Tibial nerve (tissue), 4 donors: Measurements from ENCODE around the gene SLC17A2.

Source experiments
- EP300 ChIP-seq, 2 donors: sonication (generic); formaldehyde crosslinking; IDR thresholded peaks; one replicate each; pipeline ENCODE4 v1.6.1; 2017; ENCODE audit warnings: antibody characterized with exemption in 2 of 2, mild to moderate bottlenecking in 1 of 2
- POLR2A ChIP-seq, 2 donors: fragments of 450-650 bp; IDR thresholded peaks; one replicate each; pipeline ENCODE4 v1.6.1; 2017; ENCODE audit warnings: antibody characterized with exemption in 2 of 2, mild to moderate bottlenecking in 2 of 2, moderate library complexity in 2 of 2
- TF ChIP-seq, protein P1 (sequence below), 5 experiments: fragments of 200-600 bp in 3 of 5; fragments of 450-650 bp in 2 of 5; sonication (generic) in 3 of 5; IDR thresholded peaks; one replicate each; pipeline ENCODE4 v1.5.1; 2016 to 2019; ENCODE audit warnings: antibody characterized with exemption in 5 of 5, mild to moderate bottlenecking in 3 of 5, moderate library complexity in 2 of 5

DNA sequence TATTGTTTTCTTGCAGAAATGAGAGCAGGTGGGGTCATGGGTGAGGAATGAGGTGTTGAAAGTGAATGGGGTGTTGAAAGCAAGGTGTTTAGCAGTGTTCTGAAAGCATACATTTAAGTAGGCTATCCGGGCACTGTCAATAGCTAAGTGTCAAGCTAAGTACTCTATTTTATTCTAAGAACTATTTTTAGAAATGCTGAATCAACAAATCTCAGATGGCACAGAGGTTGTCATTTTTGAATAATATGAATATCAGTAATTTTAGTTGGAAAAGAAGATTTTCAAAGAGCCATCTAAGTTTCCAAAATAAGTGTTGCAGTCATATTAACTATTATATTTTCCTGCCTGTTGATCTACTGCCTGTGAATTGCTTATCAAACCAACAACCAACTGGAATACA lies 34.7 kb downstream of the SLC17A2 start:
- TF ChIP-seq, protein P1, sequence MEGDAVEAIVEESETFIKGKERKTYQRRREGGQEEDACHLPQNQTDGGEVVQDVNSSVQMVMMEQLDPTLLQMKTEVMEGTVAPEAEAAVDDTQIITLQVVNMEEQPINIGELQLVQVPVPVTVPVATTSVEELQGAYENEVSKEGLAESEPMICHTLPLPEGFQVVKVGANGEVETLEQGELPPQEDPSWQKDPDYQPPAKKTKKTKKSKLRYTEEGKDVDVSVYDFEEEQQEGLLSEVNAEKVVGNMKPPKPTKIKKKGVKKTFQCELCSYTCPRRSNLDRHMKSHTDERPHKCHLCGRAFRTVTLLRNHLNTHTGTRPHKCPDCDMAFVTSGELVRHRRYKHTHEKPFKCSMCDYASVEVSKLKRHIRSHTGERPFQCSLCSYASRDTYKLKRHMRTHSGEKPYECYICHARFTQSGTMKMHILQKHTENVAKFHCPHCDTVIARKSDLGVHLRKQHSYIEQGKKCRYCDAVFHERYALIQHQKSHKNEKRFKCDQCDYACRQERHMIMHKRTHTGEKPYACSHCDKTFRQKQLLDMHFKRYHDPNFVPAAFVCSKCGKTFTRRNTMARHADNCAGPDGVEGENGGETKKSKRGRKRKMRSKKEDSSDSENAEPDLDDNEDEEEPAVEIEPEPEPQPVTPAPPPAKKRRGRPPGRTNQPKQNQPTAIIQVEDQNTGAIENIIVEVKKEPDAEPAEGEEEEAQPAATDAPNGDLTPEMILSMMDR (IDR thresholded peaks at IDR 0.05), result no peak
- TF ChIP-seq POLR2A (IDR thresholded peaks at IDR 0.05) (no peak), EP300 (IDR thresholded peaks at IDR 0.05) (no peak)
